Hematopoietic multipotent progenitor cell treated with erythropoietin and hydrocortisone succinate and interleukin-3 and kit ligand, for 15 days (in vitro differentiated cells): ENCODE data around the gene CRIP1.

Experiments
- DNase-seq: peaks from one replicate; pipeline ENCODE4 v3.0.0-alpha.2; 2015; ENCODE audit warnings: low spot score

CRIP1 gene

DNA sequence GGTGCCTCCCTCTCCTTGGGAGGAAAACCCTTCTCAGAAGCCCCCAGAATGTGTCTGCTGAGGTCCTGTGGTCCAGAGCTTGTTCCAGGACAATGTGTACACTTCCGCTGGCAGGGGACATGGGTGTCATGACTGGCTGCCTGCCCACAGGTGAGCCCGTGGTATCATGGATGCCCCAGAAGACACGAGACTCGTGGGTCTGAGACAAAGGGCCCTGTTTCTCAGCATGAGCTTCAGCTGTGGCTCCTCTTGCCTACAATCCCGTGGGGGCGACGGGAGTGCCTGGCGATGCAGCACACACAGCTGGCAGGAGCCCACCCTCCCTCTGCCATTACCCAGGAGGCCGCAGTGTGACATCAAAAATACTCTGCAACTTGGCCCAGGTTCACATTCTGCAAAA lies 46.7 kb downstream of the CRIP1 start:
- no peak for DNase-seq

DNA sequence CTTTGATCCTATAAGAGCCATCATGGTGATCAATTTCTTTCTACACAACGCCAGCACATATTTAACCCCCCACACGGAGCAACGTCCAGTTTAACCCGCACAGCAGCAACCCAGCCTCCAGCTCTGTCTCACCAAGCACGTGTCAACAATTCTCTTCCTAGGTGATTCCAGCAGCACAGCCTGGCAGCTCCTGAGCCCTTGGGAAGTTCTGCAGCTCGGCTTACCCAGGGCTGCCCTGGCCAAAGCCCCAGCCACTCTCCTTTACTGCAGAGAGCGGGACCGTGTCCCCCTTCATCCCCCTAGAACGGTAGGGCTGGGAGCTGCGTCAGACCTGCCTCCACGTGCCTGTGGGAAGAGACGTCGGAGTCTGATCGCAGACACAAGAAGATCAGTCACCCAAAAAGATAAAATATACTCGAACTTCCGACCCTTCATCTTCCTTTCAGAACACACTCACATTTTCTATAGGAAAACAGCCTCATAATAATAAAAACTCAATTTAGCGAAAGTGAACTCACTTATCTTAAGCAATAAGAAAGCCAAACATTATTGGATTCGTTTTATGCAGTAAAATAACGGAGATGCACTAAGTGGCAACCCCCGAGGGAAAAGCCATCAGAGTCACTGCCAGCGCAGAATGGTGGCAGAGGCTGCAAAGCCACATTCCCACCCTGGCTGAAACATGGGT lies 47.3 kb downstream of the CRIP1 start:
- no peak for DNase-seq

DNA sequence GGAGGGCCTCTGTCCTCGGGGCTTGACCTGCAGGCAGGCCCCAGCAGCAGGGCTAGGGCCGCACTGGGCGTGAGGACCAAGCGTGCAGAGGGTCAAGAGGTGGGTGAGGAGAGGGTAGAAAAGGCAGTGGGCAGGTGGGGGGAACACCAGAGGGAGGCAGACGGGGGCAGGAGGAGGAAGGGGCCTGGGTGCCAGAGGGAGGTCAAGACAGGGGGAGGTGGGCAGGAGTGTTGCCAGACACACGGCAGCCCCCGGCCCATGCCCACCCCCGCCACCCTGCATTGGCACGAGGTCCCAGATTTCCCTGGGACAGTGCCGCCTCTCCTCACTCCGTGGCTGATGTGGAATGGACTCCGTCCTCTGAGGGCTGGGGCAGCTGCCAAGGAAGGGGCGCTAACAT lies 47.9 kb downstream of the CRIP1 start:
- no peak for DNase-seq

DNA sequence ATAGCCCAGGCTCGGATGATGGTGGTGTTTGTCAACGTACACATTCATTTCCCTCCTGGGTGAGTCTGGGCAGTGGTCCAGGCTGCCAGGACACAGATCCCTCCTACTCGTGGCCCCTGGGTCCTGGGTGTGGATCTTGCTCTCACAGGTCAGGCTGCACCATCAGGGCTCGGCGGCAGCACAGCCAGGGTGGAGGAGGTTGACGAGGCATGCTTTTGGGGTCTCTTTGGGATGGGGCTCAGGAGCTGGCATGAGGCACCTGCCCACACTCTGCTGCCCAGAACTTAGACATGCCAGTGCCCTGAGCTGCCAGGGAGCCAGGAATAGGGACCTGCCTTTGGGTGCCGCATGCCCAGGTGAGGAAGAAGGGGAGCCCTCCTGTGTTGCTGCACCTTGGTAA lies 49.4 kb downstream of the CRIP1 start:
- DNase-seq, result no peak

DNA sequence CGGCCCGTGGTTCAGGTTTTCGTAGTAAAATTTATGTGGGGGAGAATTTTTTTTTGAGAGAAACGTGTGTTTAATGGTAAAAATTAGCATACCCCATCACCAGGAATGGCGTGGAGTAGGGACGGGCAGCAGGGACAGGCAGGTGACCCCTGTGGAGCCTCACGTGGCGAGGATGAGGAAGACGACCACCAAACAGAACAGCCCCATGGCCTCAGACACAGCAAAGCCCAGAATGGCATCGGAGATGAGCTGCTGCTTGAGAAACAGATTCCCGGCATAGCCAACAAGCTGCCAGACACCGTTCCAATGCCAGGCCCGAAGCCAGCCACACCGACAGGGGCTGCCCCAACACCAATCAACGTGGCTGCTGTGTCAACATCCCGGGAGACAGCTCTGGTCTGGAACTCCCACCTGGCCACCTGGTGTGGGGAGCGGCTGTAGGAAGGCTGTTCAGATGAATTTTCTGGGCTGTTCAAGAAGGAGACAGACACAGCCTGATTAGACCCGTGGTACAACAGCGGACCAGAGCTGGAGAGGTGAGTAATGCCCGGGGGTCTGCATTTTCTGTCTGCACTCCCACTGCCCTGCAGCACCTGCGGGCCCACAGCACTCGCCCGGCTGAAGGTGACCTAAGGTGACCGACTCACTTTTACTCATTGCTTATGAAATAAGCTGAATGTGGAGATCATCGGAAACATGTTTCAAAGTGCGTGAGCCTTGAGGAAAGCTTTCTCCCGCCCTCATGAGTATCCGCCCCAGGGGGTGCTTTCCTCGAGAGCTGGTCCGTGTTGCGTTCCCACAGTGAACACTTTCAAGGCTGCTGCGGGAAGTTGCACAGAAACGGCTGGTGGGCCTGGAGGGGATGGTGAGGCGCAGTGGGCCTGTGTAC lies 50.2 kb downstream of the CRIP1 start:
- DNase-seq, result no peak

DNA sequence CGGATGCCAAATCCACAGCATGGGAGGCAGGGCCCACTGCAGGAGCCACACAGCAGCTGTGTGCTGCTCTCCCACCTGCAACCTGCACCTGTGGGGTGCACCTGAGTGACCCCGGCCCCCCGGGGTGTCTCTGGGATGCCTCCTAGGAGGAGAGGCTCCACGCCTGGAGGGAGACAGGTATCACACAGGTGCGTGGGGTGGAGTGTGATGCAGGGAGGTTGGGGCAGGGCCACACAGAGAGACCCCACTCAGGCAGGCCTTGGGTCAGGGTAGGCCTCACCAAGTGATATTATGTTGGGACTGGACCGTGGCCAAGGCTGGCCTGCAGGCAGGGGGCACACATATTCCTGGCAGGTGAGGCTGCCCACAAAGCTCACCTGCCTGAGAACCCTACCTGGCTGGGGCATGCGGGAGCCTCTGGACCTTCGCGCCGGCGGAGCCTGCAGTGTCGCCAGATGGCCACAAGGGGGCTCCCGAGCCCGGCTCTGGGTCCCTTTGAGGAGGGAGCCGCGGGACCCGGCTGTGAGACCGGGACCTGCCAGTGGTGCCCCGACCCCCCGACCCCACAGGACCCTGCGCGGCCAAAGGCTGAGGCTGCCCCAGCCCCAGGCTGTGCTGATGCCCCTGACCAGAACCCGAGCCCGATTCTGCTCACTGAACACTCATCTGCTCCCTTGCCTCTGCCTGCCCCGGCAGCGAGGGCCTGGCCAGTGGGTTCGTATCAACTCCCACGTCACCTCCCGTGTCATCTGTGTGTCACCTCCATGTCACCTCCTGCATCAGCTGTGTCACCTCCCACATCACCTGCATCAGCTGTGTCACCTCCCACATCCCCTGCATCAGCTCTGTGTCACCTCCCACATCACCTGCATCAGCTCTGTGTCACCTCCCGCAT lies 51.1 kb downstream of the CRIP1 start:
- peak; percentile 58 for DNase-seq
